Stimulated activated naive CD8-positive, alpha-beta T cell treated with anti-CD3 and anti-CD28 coated beads, Interleukin-15, Interleukin-2, amounts not matched to agents 100 U/mL and 50 U/mL, for 24 hours (primary cell): Measurements from ENCODE around the gene PDIA6.

Experiments used
- ATAC-seq: fragments of 150-1000 bp; cut with Tn5 transposase; one replicate; pipeline ENCODE4 v1.10.0; 2021
- DNase-seq: peaks from one replicate; pipeline ENCODE4 v3.0.0; 2021

PDIA6 gene

GRCh38 chr2:10812362-10813162 lies at the start of gene PDIA6:
PDIA6 (minus strand) TSS chr2:10812785; CDS start chr2:10812696, 89 bp downstream.
- peak; percentile 95 for ATAC-seq
- peak; percentile 98 for DNase-seq

- DNase-seq = no peak
- ATAC-seq = no peak
Measured at GRCh38 chr2:10862330-10862729, 49.7 kb upstream of the PDIA6 start.

GRCh38 chr2:10861765-10862164 lies 49.2 kb upstream of the PDIA6 start:
- no peak for ATAC-seq
- no peak for DNase-seq

GRCh38 chr2:10860814-10861325 lies 48.3 kb upstream of the PDIA6 start:
- DNase-seq (no peak), ATAC-seq (no peak)

GRCh38 chr2:10860081-10860813 lies 47.7 kb upstream of the PDIA6 start:
- no peak for ATAC-seq

GRCh38 chr2:10859278-10859677 lies 46.7 kb upstream of the PDIA6 start:
- no peak for ATAC-seq

More at GRCh38 chr2:10860081-10860813, 47.7 kb upstream of the PDIA6 start:
- no peak for DNase-seq

GRCh38 chr2:10848541-10848940 lies 36.0 kb upstream of the PDIA6 start:
- DNase-seq (no peak), ATAC-seq (no peak)

More at GRCh38 chr2:10859278-10859677, 46.7 kb upstream of the PDIA6 start:
- no peak for DNase-seq

- ATAC-seq (no peak), DNase-seq (no peak)
Measured at GRCh38 chr2:10847008-10847407, 34.4 kb upstream of the PDIA6 start.

GRCh38 chr2:10846110-10846861 lies 33.7 kb upstream of the PDIA6 start:
- DNase-seq = no peak
- ATAC-seq = no peak

- DNase-seq = no peak
- no peak for ATAC-seq
Measured at GRCh38 chr2:10845640-10846039, 33.1 kb upstream of the PDIA6 start.

GRCh38 chr2:10844097-10844496 lies 31.5 kb upstream of the PDIA6 start:
- no peak for ATAC-seq
- DNase-seq = no peak

GRCh38 chr2:10842506-10842905 lies 29.9 kb upstream of the PDIA6 start:
- ATAC-seq (no peak), DNase-seq (no peak)

GRCh38 chr2:10841547-10842219 lies 29.1 kb upstream of the PDIA6 start:
- no peak for ATAC-seq
- no peak for DNase-seq

- no peak for DNase-seq
- ATAC-seq = no peak
Measured at GRCh38 chr2:10839813-10840212, 27.2 kb upstream of the PDIA6 start.

GRCh38 chr2:10838734-10839133 lies 26.1 kb upstream of the PDIA6 start:
- DNase-seq (no peak), ATAC-seq (no peak)

GRCh38 chr2:10837298-10838266 lies 25.0 kb upstream of the PDIA6 start:
- ATAC-seq = no peak
- DNase-seq = no peak

- DNase-seq = peak; percentile 89
- peak; percentile 72 for ATAC-seq
Measured at GRCh38 chr2:10835052-10835970, 22.7 kb upstream of the PDIA6 start.

- ATAC-seq (no peak), DNase-seq (no peak)
Measured at GRCh38 chr2:10834068-10834655, 21.6 kb upstream of the PDIA6 start.

- DNase-seq (no peak), ATAC-seq (no peak)
Measured at GRCh38 chr2:10833021-10833420, 20.4 kb upstream of the PDIA6 start.
